Measurements from ENCODE around the gene GALNT9.
"Not testable (repeated sequence)": the region's sequence is repeated elsewhere in the genome, so short reads cannot be mapped to it uniquely, and the experiment has no call there.

GALNT9 gene

DNA sequence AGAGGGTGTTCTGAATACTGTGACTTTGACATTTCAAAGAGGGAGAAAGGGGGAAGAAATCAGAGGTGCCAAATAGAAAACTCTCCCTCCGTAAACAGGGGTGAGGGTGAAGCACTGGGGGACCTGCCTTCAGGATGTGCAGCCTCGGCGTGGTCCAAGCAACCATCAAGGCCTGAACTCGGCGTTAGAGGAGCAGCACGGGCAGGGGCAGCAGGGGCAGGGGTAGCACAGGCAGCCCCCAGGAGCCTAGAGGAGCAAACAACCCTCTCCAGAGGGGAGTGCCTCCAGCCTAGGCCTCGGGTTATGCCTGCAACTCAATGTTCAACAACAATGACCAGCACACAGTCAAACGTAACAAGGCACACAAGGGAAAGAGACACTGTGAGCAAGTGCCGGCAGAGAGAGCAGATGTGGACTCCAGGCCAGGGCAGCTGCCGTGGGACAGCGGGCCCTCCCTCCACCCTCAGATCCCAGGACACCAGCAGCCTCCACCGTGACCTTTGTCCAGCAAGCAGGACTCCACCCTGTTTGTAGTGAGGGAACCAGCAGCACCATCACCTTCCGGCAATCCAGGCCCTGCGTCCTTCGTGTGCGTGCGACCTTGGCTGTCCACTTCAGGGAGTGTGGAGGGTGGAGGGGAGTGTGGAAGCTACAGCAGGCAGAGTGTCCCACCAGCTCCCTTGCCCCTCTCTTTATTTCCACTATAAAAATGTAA is 18.0 kb downstream of the GALNT9 start:
- no peak for DNase-seq

DNA sequence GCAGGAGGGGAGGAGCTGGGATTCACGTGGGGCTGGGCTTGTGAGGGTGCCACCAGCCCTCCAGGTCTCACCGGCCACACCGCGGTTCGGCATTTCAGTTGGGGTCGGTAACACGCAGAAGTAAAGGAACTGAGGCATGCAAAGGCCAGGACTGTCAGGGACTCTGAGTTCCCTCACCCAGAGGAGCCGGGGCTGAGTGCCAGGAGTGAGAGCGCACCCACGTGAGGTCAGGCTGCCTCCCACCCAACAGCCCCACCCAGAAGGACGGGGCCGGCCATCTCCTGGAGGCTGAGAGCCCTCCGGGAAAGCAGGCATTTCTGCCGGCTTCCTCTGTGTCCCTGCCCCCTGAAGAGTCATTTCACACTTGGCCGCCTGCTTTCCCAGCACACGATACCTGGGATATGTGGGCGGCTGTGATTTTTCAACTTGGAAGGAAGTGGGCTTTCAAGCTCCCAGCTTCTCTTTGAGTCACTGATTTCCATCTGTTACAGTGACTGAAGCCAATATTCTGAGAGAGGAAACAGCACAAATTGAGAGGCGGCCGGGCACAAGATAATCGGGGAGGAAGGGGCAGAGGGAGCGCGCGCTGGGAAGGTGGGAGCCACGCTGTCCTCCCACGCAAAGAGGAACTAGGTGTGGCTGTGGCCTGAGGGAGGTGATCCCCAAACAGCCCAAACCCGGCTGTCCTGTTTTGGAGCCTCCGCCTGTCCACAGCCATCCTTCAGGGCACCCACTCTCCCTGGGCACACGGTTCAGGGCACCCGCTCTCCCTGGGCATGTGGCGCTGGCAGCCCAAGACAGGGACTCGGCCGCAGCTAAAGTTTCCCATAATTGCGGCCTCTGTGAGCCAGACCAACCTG is 19.0 kb downstream of the GALNT9 start:
- DNase-seq: no peak

DNA sequence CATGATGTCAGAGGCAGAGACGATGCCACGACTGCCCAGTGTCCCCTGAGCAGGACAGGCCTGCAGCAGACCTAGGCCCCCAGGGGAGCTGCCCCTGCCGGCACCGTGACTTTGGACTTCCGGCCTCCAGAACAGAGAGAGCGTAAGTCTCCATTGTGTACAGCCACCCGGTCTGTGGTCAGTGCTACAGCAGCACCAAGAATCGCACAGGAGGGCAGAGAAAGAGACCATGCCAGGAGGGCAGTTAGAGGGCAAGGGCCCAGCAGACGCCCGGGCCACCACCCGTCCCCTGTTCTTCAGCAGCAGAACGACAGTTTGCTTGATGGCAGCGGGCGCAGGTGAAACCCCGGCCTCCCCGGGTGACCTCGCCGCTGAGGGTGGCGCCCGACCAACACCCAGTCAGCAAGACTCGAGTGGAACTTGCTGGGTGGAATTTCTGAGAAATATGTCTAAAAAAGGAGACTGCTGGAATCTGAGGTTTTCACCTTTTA is 19.7 kb downstream of the GALNT9 start:
- no peak for DNase-seq

DNA sequence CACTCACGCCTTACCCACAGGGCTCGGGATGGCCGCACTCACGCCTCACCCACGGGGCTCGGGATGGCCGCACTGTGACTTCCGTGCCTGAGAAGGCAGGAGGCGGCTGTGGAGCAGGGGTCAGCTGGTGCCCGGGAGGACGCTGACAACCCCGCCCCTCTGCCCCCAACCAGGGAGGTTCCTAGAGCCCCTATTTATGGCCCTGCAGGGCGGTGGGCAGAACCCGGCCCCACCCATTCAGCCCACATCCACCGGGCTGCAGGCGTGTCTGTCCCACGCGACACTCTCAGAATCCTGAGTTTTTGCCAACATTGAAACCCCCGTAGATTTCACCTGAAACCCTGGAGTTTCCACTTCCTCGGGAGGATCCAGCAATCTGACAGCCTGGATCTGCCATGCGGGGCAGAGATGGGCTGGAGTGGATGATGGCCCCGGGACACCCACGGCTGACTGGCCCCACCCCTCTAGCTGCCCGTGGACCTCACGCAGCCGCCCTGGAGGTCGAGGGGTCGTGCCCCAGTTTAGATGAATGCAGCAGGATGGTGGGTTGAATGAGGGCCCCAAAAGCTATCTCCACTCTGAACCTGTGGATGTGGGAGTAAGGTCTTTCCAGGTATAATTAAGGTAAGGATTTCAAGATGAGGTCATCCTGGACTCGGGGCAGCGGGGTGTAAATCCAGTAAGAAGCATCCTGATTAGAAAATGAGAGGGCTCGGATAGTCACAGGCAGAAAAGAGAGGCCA is 20.4 kb downstream of the GALNT9 start:
- DNase-seq: no peak

DNA sequence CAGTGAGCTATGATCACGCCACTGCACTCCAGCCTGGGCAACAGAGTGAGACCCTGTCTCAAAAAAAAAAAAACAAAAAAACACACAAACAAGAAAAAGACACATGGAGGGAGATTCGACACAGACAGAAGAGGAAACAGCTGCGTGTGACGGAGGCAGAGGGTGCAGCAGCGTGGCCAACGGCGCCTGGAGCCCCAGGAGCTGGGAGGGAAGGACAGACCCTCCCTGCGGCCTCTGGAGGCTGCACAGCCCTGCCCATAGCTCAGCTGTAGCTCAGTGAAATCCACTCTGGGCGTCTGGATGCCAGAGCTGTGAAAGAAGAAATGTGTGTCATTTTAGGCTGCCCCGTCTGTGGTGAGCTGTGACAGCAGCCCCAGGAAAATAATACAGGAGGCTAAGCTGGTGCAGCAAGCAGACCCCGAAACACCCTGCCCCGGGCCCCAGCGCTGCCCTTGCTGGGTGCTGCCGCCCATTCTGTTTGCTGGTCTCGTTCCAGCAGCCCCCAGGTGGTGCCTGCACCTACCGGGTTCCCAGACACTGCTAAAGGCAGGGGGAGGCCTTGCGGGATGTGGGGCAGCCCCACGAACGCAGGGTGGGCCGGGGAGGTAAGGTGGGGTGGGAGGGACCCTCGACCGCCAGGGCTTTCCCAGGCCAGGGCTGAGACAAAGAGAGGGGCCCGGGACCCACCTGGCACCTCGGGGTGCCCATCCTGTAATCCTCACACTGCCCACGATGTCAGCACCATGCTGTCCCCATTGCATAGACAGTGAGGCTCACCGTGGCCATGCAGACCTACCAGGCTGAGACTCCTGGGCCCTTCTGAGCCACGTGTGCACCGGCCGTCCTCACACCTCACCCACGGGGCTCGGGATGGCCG is 21.2 kb downstream of the GALNT9 start:
- DNase-seq: no peak

DNA sequence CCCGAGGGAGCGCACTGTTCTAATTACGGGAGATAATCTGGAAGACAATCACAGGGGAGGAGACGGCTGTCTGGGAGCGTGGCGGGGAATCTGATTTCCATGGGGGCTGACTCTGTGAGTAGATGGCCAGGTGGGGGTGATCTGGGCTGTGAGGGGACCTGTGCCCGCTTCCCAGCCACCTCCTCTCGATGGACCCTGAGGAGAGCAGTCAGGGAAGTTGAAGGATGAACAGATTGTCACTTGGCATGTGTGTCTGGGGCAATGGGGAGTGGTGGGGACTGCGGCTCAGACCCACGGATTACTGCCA is 22.6 kb downstream of the GALNT9 start:
- no peak for DNase-seq

DNA sequence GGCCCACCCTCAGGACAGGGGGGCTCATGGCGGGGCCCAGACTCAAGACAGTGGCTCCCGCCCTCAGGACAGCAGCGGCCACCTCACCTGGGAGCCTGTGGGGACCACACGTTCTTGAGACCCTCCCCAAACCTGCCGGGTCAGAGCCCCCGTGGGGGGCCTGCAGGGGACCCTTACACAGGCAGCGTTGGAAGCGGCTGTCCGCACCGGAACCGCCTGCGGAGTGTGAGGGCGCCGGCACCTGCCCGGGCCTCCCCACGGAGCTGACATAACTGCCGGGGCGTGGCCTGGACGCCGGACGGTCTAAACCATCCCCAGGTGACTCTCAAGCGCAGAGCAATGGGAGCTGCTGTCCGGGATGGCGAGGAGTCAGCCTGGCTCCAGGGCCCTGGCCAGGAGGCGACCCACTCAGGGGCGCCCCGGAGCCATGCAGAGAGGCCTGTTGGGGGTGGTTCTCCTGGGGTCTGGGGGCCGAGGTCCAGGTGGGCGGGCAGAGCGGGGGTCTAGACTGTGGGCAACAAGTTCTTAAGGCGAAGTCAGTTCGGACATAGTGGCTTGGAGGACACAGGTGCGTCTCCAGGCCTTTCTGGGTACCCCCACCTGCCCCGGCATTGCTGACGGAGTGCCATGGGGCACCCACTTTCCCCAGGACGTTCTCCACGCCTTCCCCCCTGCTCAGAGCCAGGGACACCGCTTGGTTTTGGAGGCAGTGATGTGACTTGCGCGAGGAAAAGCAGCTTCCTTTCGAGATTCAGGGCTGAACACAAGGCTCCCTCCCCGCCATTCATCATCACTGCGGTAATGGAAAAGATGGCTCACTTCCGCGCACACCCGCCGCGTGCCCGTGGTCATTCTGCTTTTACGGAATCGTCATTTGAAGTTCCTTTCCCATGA is 23.2 kb downstream of the GALNT9 start:
- no peak for DNase-seq

DNA sequence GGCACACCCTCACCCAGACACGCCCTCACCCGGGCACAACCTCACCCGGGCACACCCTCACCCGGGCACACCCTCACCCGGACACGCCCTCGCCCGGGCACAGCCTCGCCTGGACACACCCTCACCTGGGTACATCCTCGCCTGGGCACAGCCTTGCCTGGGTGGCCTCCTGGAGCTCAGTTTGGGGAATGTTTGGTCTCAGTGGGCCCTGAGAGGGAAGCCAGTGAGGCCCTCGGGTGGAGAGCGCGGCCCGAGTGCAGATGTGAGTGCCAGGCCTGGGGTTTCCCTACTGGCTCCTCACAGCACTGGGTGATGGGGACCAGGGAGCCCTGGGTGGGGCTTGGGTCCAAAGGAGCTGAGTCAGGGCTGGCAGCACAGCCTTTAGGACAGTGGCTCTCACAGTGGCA is 23.8 kb downstream of the GALNT9 start:
- no peak for DNase-seq

DNA sequence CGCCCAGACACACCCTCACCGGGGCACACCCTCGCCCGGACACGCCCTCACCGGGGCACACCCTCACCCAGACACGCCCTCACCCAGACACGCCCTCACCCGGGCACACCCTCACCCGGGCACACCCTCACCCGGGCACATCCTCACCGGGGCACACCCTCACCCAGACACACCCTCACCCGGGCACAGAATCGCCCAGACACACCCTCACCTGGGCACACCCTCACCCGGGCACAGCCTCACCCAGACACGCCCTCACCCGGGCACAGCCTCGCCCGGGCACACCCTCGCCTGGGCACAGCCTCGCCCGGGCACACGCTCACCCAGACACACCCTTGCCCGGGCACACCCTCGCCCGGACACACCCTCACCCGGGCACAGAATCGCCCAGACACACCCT is 24.5 kb downstream of the GALNT9 start:
- not testable (repeated sequence) for DNase-seq

DNA sequence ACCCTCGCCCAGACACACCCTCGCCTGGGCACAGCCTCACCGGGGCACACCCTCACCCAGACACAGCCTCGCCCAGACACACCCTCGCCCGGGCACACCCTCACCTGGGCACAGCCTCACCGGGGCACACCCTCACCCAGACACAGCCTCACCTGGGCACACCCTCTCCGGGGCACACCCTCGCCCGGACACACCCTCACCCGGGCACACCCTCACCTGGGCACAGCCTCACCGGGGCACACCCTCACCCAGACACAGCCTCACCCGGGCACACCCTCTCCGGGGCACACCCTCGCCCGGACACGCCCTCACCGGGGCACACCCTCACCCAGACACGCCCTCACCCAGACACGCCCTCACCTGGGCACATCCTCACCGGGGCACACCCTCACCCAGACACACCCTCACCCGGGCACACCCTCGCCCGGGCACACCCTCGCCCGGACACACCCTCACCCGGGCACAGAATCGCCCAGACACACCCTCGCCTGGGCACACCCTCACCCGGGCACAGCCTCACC is 25.5 kb downstream of the GALNT9 start:
- DNase-seq: not testable (repeated sequence)

DNA sequence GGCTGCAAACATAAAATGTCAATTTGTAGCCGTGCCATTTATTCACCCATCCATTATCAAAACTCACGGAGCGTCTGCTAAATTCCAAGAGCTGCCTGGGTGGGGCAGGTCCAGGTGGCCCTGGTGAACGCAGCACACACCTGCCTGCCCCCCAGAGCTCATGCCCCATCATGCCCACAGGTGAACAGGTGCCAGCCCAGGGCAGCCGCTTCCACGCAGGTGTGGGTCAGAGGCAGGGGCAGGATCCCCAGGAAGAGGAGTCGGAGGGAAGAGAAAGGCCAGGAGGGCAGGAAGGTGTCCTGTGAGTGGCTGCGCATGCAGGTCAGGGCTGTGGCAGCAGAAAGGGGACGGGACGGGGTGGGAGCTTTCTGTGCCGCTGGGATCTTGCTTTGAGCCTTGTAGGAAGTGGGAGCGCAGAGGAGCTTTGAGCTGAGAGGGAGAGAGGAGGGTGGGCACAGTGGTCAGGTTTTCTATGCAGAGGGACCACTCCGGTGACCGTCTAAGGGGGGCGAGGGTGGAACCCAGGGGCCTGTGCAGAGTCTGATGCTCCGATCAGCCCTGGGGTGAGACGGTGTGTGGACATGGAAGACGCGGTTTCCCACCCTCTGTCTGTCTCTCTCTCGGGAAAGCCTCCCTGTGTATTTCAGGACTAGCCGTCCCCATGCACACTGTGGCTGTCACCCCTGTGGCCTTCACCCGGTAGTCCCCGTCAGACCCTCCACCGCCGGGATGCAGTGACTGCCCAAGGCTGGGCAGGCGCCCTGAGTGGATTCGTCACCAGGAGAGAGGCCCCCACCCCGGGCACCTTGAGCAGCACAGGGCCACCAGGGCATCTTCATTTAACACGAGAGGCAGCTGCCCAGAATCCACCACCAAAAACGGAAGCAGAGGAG is 26.7 kb downstream of the GALNT9 start:
- no peak for DNase-seq

DNA sequence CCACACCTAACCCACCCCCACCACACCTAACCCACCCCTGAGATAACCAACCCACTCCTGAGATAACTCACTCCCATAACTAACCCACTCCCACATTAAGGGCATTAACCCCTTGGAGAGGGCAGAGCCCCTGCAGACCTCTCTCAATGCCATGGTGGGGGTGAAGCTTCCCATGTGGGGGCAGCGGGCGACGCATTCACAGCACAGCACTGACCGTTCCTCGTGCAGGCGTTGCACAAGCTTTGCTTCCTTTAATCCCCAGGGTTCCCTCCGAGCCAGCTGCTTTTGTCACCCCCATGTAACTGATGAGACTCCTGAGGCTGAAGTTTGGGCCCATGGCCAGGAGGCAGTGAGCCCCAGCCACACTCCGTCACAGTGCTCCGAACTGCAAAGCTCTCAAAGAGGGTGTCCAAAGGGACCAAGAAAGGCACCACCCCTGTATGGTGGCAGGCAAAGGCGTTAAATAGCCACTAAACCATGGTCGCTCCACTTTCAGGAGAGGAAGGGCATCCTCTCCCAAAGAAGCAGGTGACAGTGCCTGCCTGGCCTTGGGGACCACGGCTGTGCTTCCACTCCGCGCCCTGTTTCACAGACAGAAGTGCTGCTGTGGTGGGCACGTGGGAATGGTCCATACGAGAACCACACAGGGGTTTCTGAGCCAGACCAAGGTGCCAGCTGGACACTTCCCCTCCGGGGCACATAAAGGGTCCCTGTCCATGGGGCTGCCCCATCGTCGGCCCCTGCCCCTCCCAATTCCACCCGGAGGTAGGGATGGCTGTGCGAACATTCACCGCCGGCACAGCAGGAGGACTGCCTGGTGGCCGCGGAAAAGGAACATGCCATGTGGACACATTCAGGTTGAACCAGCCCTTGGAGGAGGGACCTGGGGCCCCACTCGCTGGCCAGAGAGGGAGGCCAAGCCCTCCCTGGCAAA is 28.3 kb downstream of the GALNT9 start:
- no peak for DNase-seq

DNA sequence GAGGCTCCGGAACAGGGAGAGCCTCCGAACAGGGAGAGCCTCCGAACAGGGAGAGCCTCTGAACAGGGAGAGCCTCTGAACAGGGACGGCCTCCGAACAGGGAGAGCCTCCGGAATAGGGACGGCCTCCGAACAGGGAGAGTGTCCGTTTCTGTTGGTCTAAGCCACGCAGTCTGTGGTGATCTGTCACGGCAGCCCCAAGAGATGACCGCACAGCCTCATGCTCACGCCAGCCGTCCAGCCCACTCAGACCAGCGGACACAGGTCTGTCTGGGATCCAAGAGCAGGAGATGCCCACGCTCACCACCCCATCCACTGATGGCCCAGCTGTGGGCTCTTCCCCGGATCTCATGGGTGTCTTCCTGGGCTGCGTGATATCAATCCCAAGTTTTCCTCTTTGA is 33.3 kb downstream of the GALNT9 start:
- DNase-seq: no peak

DNA sequence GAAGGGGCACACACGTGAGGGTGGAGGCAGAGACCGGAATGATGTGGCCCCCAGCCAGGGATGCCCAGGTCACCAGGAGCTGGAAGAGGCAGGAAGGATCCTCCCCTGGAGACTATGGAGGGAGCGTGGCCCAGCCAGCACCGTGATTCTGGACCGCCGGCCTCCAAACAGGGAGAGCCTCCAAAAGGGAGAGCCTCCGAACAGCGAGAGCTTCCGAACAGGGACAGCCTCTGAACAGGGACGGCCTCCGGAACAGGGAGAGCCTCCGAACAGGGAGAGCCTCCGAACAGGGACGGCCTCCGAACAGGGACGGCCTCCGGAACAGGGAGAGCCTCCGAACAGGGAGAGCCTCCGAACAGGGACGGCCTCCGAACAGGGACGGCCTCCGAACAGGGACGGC is 33.8 kb downstream of the GALNT9 start:
- DNase-seq: not testable (repeated sequence)

DNA sequence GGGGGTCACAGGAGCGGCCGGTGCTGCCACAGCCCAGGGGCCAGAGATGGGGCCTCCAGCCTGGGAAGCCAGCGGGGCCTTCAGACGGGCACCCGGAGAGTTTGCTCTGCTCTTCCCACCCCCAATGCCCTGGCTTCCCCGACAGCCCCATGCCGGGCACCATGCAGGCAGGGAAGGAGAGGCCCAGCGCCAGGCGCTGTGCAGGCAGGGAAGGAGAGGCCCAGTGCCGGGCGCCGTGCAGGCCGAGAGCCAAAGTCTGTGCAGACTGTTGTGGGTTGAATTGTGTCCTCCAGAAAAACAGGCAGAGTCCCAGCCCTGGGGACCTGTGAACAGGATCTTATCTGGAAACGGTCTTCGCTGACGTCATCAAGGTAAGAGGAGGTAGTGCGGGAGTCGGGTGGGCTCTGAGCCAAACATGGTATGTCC is 34.3 kb downstream of the GALNT9 start:
- DNase-seq: no peak

DNA sequence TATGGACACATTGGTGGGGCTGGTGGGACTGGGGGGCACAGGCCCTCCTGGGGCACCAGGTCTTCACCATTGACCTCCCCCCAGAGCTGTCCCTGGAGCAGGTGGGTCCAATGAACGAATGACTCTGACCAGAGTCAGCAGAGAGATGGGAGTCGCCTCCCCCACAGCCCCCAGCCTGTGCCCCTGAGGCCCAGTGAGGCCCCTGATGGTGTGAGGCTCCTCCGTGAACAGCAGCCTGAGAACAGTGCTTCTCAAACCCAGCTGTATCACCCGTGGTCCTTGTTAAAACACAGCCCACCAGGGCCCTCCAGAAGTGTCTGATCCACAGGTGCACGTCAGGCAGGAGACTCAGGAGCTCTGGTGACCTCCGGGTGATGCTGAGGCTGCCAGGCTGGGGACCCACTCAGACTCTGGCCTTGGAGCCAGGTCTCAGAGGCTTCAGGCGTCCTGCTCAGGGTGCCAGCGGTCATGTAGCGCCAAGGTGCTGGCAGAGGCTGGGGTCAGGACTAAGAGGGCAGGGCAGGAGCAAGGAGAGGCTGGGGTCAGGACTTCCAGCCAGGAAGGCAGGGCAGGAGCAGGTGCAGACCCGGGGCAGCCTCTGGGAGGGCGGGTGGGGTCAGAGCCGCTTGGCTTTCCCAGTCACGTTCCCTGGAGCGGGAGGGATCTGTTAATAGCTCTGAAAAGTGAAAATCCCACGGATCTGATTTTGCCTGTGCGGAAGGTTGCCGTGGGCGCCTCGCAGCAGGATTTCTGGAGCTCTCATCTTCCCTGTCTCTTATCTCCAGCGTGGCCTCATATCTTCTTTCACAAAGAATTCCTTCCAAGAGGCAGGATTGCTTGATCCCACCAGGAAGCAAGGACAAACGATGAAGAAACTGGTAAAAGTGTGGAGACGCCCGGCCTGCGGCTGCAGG is 35.0 kb downstream of the GALNT9 start:
- DNase-seq: no peak

All from suppressor macrophage (primary cell).